Activated T-cell treated with anti-CD3 and anti-CD28 coated beads for 4 hours (primary cell): ENCODE data around the gene EFCAB6.

ENCODE experiments used
- DNase-seq: peaks from one replicate; pipeline ENCODE4 v3.0.0-alpha.2; 2020

Gene EFCAB6

GRCh38 chr22:43539572-43540528 is 272.3 kb downstream of the EFCAB6 start:
- no peak for DNase-seq

- DNase-seq = no peak
These were observed 275.0 kb downstream of the EFCAB6 start for GRCh38 chr22:43537019-43537585.

GRCh38 chr22:43535741-43536140 is 276.4 kb downstream of the EFCAB6 start:
- no peak for DNase-seq

- no peak for DNase-seq
These were observed 276.8 kb downstream of the EFCAB6 start for GRCh38 chr22:43535336-43535735.

GRCh38 chr22:43534916-43535315 is 277.2 kb downstream of the EFCAB6 start:
- DNase-seq = no peak

GRCh38 chr22:43533656-43534428 is 278.3 kb downstream of the EFCAB6 start:
- no peak for DNase-seq

GRCh38 chr22:43533156-43533530 is 279.0 kb downstream of the EFCAB6 start:
- DNase-seq = no peak

GRCh38 chr22:43532301-43533155 is 279.6 kb downstream of the EFCAB6 start:
- no peak for DNase-seq

GRCh38 chr22:43531651-43532050 is 280.5 kb downstream of the EFCAB6 start:
- DNase-seq = no peak

GRCh38 chr22:43530349-43531201 is 281.5 kb downstream of the EFCAB6 start:
- DNase-seq = no peak

- no peak for DNase-seq
These were observed 282.2 kb downstream of the EFCAB6 start for GRCh38 chr22:43529934-43530333.

GRCh38 chr22:43529461-43529860 is 282.6 kb downstream of the EFCAB6 start:
- DNase-seq = no peak

- no peak for DNase-seq
These were observed 283.3 kb downstream of the EFCAB6 start for GRCh38 chr22:43528601-43529360.

GRCh38 chr22:43526946-43527345 is 285.2 kb downstream of the EFCAB6 start:
- no peak for DNase-seq

- DNase-seq = no peak
These were observed 285.9 kb downstream of the EFCAB6 start for GRCh38 chr22:43526117-43526655.

- DNase-seq = no peak
These were observed 290.4 kb downstream of the EFCAB6 start for GRCh38 chr22:43521716-43522115.

GRCh38 chr22:43520632-43521039 is 291.5 kb downstream of the EFCAB6 start:
- DNase-seq = no peak

- no peak for DNase-seq
These were observed 295.0 kb downstream of the EFCAB6 start for GRCh38 chr22:43516996-43517635.

- DNase-seq = no peak
These were observed 295.7 kb downstream of the EFCAB6 start for GRCh38 chr22:43516386-43516785.

- DNase-seq = no peak
These were observed 296.2 kb downstream of the EFCAB6 start for GRCh38 chr22:43515902-43516301.
